ENCODE data around the gene LAG3.

Gene LAG3

DNA sequence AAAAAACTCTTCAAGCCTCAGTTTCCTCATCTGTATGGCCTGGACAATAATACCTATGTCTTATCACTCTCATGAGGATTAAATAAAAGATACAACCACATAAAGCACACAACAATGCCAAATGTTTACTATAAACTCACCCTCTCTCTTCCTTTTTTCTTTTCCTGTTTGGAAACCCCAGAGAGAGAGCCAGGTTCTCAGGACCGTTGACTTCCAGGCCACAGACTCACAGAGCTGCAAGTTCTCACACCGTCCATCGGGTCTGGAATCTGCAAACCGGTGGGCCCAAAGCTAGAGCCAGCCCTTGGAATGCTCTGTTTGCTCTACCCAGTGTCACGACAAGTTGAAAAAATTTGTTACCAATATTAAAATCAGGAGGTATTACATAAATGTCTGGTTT lies 12.4 kb downstream of the LAG3 start:
- no peak for FAIRE-seq

GRCh38 chr12:6786416-6787094 lies 14.2 kb downstream of the LAG3 start:
- no peak for DNase-seq (ENCODE audit: extremely low spot score, insufficient read length, low read depth)
- FAIRE-seq: no peak

More for the DNA sequence above, 12.4 kb downstream of the LAG3 start:
- no peak for DNase-seq (ENCODE audit: extremely low spot score, insufficient read length, low read depth)

DNA sequence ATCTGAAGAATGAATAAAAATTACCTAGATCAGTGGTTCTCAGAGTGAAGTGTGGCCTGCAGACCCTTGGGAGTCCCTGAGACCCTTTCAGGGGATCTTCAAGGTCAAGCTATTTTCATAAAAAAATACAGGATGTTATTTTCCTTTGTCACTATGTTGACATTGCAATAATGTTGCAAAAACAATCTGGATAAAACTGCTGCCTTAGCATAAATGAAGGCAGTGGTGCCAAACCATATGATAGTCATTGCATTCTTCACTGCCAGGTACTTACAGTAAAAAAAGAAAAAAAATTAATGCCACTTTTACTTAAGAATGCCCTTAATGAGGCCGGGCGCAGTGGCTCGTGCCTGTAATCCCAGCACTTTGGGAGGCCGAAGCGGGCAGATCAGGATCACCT lies 15.0 kb downstream of the LAG3 start:
- DNase-seq (ENCODE audit: extremely low spot score, insufficient read length, low read depth) (no peak), FAIRE-seq (no peak)

DNA sequence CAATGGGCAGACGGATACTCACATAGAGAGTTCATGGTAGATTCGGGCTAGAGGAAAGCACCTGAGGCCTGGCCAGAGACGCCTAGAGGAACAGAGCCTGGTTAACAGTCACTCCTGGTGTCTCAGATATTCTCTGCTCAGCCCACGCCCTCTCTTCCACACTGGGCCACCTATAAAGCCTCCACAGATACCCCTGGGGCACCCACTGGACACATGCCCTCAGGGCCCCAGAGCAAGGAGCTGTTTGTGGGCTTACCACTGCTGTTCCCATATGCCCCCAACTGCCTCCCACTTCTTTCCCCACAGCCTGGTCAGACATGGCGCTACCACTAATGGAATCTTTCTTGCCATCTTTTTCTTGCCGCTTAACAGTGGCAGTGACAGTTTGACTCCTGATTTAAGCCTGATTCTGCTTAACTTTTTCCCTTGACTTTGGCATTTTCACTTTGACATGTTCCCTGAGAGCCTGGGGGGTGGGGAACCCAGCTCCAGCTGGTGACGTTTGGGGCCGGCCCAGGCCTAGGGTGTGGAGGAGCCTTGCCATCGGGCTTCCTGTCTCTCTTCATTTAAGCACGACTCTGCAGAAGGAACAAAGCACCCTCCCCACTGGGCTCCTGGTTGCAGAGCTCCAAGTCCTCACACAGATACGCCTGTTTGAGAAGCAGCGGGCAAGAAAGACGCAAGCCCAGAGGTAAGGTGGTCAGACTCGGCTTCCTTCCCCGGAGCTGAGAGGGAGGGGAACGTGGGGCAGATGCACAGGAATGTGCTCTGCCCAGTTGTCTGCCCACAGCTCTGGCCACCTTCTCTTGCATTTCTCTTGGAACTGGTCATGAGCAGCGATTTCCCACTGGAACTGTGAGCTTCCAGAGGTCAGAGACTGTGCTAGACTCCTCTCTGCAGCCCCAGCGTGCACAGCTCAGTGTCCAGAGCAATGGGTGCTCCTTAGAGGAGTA lies 16.9 kb downstream of the LAG3 start, which contains the start of gene CD4:
TSS of gene CD4 (plus strand) at position 557 of the 953 bp plus-strand sequence. CDS start 10,611 bp downstream, outside the sequence.
- FAIRE-seq: no peak
- no peak for DNase-seq (ENCODE audit: extremely low spot score, insufficient read length, low read depth)

- DNase-seq (ENCODE audit: extremely low spot score, insufficient read length, low read depth): no peak
- no peak for FAIRE-seq
Measured at GRCh38 chr12:6790496-6791150, 18.3 kb downstream of the LAG3 start.

- DNase-seq (ENCODE audit: extremely low spot score, insufficient read length, low read depth) (no peak), FAIRE-seq (no peak)
Measured at GRCh38 chr12:6791931-6792520, 19.7 kb downstream of the LAG3 start.

GRCh38 chr12:6792522-6793201 lies 20.3 kb downstream of the LAG3 start:
- DNase-seq (ENCODE audit: extremely low spot score, insufficient read length, low read depth): no peak
- FAIRE-seq: peak; percentile 59

- no peak for DNase-seq (ENCODE audit: extremely low spot score, insufficient read length, low read depth)
- no peak for FAIRE-seq
Measured at GRCh38 chr12:6795088-6795487, 22.8 kb downstream of the LAG3 start.

DNA sequence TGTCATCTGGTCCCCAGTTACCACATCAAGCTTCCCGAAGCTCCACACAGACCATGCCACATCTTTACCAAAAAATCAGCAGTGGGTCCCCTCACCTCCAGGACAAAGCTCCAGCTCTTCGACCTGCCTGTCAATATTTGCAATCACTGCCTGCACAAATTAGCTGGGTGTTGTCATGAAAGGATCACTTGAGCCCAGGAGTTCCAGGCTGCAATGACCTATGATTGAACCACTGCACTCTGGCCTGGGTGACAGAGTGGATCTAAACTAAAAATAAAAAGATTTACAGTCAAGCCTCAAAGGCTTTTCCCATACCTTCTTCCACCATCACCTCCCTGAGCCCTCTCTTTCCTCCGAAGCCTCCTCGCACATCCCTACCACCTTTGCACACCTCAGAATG lies 24.3 kb downstream of the LAG3 start:
- no peak for FAIRE-seq

GRCh38 chr12:6799147-6799546 lies 26.8 kb downstream of the LAG3 start:
- no peak for FAIRE-seq
- no peak for DNase-seq (ENCODE audit: extremely low spot score, insufficient read length, low read depth)

More for the DNA sequence above, 24.3 kb downstream of the LAG3 start:
- no peak for DNase-seq (ENCODE audit: extremely low spot score, insufficient read length, low read depth)

DNA sequence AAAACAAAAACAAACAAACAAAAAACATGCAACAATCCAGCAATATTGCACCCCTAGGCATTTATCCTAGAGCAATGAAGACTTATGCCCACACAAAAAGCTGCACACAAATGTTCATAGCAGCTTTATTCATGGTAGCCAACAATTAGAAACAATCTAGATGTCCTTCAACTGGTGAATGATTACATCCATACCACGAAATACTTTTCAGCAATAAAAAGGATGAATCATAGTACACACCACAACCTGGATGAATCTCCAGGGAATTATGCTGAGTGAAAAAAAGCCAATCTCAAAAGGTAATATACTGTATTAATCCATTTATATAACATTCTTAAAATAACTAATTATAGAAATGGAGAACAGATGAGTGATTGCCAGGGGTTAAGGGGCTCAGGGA lies 34.9 kb downstream of the LAG3 start:
- FAIRE-seq: no peak
- no peak for DNase-seq (ENCODE audit: extremely low spot score, insufficient read length, low read depth)

- FAIRE-seq: no peak
- DNase-seq (ENCODE audit: extremely low spot score, insufficient read length, low read depth): no peak
Measured at GRCh38 chr12:6809056-6809455, 36.7 kb downstream of the LAG3 start.

DNA sequence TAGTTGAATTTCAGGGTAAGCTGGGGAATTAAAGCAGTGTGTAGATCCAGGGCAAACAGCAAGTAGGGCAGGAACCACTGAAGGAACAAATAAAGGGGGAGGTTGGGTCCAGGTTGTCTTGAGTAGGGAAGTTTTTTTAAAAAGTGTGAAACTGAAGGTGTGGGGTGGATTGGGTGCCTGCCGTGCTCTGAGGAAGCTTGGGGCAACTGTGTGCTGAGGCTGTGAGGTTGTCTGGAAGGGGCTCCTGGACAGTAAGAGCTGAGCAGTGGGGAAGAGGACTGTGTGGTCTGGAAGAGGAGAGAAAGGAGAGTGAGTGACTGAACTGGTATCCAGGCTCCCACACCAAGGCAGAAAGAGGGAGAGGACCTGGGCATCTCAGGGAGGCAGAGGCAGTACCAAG lies 38.4 kb downstream of the LAG3 start:
- FAIRE-seq (no peak), DNase-seq (ENCODE audit: extremely low spot score, insufficient read length, low read depth) (no peak)

DNA sequence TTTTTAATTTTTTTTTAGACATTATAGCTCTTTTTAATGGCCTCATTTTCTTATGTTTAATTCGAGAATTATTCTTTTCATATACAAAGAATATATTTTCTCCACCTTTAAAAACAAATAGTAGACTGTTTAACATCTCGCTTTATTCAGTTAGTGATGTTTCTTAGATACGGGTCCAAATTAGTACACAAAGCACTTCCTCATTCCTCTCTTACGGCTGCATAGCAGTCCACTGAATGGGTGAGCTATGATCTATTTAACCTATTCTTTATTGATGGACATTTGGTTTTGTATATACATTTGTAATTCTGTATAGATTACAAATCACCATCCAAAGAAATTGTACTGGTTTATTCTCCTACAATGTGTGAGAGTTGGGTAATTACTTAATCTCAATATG lies 41.0 kb downstream of the LAG3 start:
- no peak for DNase-seq (ENCODE audit: extremely low spot score, insufficient read length, low read depth)
- FAIRE-seq: no peak

DNA sequence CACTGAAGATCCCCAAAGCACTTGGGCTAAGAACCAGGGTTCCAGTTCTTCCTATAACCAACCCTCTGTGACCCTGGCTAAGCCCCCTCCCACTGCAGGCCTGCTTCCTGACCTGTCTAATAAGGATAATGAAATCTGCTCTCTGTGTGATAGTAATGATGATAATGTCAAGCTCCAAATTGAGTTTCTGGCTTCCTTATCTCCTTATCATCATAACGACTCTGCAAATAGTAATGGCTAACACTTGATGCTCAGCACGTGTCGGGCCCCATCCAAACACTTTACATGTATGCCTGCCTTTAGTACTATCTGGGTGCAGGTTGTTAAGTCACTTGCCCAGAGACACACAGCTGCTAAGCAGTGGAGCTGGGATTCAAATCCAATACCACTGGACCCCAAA lies 44.3 kb downstream of the LAG3 start:
- DNase-seq (ENCODE audit: extremely low spot score, insufficient read length, low read depth): no peak
- FAIRE-seq: no peak

DNA sequence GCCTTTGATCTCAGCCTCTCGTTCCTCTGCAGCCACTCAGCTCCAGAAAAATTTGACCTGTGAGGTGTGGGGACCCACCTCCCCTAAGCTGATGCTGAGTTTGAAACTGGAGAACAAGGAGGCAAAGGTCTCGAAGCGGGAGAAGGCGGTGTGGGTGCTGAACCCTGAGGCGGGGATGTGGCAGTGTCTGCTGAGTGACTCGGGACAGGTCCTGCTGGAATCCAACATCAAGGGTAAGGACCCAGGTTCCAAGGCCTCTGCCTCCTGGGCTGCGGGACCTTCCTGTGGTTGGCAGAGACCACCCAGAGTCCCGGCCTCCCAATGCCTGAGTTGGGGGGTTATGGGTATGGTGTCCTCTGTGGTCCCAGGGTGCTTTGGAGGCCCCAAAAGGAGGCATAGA lies 44.8 kb downstream of the LAG3 start:
- DNase-seq (ENCODE audit: extremely low spot score, insufficient read length, low read depth): no peak
- no peak for FAIRE-seq

DNA sequence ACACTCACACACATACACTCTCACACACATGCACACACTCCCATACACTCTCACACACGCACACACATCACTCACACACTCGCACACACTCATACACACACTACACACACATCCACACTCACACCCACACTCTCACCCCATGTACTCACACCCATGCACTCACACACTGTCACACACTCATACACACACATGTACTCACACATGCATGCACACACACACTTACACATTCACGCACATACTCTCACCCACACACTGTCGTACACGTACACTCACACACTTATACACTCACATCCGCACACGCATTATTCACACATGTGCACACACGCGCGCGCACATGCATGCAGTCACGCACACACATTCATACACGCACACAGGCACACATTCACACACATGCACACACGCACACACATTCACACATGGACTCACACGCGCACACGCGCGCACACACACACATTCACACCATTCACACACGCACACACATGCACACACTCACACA lies 45.4 kb downstream of the LAG3 start:
- FAIRE-seq (no peak), DNase-seq (ENCODE audit: extremely low spot score, insufficient read length, low read depth) (no peak)

- FAIRE-seq (no peak), DNase-seq (ENCODE audit: extremely low spot score, insufficient read length, low read depth) (no peak)
Measured at GRCh38 chr12:6818222-6818621, 45.9 kb downstream of the LAG3 start.

DNA sequence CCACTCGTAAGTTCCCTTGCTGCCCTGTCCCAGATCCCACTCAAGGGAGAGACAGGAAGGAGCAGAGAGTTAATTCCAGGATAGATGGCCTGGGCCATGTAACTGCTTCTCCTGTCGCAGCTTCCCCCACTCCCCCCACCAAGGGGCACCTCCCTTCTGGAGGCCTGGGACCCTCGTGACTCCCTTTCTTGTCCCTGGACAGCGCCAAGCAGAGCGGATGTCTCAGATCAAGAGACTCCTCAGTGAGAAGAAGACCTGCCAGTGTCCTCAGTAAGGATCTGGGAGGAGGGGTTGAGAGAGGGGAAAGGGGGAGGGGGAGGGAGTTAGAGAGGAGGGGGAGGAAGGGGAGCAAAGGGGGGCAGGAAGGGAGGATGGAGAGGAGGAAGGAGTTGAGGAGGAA lies 46.3 kb downstream of the LAG3 start:
- DNase-seq (ENCODE audit: extremely low spot score, insufficient read length, low read depth) (no peak), FAIRE-seq (no peak)
